Fibroblast of pulmonary artery (primary cell): ENCODE results near the gene TMEM229A.
A peak's percentile ranks its signal among the peaks of the same experiment; 100 is the strongest.
"Not testable (repeated sequence)": the region's sequence is repeated elsewhere in the genome, so short reads cannot be mapped to it uniquely, and the experiment has no call there.

ENCODE experiments used
- DNase-seq: peaks from one replicate; pipeline ENCODE4 v3.0.0-alpha.2; 2010; ENCODE audit warnings: low read depth
- H3K4me3 ChIP-seq: replicated peaks from 2 replicates; pipeline ENCODE4 v1.5.1; 2011; ENCODE audit warnings: low read depth, mild to moderate bottlenecking, control low read depth, low read length, moderate library complexity
- TF ChIP-seq, protein P1 (sequence below): IDR thresholded peaks from 2 replicates; pipeline ENCODE4 v1.5.1; 2011; ENCODE audit warnings: mild to moderate bottlenecking, control low read depth, low read length, inconsistent platforms; ENCODE audit errors: missing control alignments

The TMEM229A gene

DNA sequence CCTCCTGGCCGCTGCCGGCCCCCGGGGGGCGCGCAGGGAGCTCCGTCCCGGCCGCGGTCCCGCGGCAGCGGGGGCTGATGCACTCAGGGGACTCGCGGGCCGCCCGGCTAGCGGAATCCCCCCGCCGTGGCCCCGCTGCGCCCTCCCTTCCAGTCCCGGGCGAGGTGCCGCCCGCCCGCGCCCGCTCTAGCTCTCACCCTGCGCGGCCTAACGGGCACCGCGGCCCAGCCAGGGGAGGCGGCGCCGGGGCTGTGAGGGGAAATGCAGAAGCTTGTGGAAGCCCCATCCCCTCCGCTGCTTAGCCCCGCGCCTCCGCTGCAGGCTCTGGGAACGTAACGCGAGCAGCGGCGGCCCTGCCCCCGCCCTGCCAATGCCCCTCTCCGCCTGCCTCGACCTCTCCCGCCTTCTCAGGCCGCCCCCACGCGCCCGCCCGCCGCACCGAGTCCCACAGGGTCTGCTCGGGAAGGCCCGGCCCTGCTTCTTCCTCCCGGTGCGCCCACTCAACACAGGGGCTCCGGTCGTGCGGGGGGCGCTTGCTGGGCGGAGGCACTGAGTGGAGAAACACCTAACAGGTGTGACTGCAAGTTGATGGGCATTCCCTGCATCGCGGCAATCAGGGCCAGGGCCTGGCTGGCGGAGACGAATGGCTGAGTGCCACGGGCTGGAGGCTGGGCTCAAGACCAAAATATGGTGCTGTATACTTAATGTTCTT lies 384 bp upstream of the TMEM229A start:
- peak overlapping the region; percentile 10 for H3K4me3 ChIP-seq
- peak; percentile 8 for DNase-seq
- TF ChIP-seq, protein P1, sequence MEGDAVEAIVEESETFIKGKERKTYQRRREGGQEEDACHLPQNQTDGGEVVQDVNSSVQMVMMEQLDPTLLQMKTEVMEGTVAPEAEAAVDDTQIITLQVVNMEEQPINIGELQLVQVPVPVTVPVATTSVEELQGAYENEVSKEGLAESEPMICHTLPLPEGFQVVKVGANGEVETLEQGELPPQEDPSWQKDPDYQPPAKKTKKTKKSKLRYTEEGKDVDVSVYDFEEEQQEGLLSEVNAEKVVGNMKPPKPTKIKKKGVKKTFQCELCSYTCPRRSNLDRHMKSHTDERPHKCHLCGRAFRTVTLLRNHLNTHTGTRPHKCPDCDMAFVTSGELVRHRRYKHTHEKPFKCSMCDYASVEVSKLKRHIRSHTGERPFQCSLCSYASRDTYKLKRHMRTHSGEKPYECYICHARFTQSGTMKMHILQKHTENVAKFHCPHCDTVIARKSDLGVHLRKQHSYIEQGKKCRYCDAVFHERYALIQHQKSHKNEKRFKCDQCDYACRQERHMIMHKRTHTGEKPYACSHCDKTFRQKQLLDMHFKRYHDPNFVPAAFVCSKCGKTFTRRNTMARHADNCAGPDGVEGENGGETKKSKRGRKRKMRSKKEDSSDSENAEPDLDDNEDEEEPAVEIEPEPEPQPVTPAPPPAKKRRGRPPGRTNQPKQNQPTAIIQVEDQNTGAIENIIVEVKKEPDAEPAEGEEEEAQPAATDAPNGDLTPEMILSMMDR = no peak

DNA sequence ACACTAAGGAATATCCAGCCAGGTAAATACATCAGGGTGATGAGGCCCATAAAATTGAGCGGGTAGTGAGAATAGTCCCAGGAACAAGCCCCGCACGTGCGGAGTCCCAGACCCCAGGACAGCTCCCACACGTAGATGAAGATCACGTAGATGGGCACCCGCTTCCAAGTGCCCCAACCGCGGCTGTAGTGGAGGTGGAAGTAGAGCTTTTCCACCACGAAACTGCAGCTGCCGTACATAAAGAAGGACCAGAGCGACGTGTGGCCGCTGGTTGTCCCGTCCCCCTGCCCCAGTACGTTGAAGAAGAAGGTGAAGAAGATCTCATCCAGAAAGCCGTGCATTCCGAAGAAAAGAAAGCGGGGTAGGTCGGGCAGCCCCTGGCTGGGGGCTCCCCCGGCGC lies 948 bp downstream of the TMEM229A start:
- TF ChIP-seq, protein P1 = no peak
- peak overlapping the region; percentile 56 for H3K4me3 ChIP-seq
- no peak for DNase-seq

DNA sequence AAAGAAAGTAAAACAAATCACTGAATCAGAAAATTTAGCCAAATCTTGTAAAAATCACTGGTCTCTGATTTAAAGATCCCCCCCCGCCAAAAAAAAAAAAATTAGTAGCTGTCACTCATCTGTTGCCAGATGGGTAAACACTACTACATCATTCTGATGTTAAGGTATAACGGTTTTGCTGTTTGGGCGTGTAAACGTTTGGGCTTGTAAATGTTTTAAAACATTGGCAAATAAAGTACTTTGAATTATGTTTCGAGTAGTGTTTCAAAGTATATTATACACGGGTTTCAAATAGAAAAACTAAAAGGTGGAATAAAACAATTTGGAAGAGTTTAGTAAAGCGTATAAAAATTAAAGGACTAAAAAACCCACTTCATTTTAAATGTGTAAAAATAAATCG lies 1.5 kb downstream of the TMEM229A start:
- peak overlapping the region; percentile 56 for H3K4me3 ChIP-seq
- DNase-seq = no peak
- TF ChIP-seq, protein P1 = no peak

DNA sequence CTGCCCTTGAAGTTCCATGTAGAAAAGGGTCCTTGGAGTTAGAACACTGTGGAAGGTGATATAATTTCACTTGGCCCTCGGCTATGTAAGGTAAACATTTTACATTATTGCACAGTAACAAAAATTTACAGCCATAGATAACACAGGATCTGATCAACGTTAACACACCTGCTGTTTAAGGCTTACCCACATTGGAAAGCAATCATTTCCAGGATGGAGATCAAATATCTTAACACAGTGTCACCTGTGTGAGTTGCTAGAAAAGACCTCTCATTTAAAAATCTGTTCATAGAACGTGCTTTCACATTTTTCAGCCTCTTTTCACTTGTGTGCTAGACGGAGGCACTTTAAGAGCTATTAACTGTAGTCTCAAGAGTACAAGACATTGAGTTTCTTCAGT lies 1.9 kb downstream of the TMEM229A start:
- TF ChIP-seq, protein P1 = no peak

DNA sequence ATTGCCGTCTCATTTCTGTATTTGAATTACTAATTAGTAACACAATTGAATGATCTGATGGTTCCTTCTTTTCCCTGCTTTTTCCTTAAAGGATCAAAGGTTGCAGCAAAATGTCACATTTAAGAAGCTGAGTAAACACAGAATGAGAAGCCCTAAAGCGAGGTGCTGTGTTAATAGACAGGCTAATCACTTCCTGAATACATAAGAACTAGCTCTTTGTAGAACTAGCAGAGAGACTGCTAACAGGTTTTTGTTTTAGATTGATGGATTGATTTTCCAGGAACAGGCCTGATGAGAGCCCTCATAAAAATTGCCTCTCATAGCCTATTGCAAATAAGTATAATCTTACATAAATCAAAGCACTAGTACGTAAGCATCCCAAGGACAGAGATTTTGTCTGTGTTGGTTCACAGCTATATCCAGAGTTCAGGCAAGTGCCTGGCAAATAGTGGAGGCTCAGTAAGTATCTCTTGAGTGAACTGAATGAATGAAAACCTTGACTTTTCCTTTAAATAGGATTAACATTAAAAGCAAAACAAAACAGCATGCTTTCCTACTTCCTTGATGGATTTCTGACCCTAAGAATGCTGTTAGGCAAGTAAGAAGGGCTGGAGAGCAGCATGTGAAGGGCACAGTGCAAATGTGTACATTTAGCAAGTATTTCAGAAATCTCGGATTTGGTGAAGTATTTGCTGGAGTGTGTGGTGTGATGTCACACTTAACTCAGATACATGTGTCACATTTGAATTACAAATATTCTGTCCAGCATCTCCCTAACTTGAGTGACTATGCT lies 3.3 kb downstream of the TMEM229A start:
- TF ChIP-seq, protein P1 = no peak
- no peak overlapping the region for H3K4me3 ChIP-seq
- DNase-seq = no peak

More for the DNA sequence above, 1.9 kb downstream of the TMEM229A start:
- H3K4me3 ChIP-seq = no peak overlapping the region
- no peak for DNase-seq

DNA sequence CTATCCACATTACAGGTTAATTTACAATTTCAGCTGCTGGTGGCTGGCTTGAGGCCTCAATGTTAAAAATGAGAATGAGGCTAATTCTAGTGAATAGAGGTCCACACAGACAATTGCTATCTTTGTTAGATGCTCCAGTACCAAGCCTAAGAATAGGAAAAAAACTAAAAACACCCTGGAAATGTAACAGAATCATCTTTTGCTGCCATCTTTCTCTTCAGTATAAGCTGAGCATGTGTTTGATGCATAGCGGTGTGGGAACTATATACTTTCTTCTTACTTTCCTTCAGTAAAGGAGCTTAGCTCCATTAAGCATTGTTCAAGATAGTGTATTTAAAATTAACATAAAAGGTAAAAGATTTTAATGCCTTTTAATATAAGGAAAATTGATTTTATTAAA lies 5.6 kb downstream of the TMEM229A start:
- H3K4me3 ChIP-seq = no peak overlapping the region
- no peak for DNase-seq
- TF ChIP-seq, protein P1 = no peak

DNA sequence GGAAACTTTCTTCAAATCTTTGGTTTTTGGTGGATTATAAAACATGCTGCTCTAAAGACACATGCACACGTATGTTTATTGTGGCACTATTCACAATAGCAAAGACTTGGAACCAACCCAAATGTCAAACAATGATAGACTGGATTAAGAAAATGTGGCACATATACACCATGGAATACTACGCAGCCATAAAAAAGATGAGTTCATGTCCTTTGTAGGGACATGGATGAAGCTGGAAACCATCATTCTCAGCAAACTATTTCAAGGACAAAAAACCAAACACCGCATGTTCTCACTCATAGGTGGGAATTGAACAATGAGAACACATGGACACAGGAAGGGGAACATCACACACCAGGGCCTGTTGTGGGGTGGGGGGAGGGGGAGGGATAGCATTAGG lies 8.5 kb downstream of the TMEM229A start:
- H3K4me3 ChIP-seq, DNase-seq: not testable (repeated sequence)
